Nephron (organoid): Measurements from ENCODE around the gene C16orf89.
"Not testable (repeated sequence)": the region's sequence is repeated elsewhere in the genome, so short reads cannot be mapped to it uniquely, and the experiment has no call there.

Experiments
- H3K27ac Mint-ChIP-seq, 3 experiments: 2 replicates each; pipeline ENCODE4 v1.8.0; 2020; ENCODE audit warnings: mixed read lengths in 3 of 3, mild to moderate bottlenecking in 2 of 3, moderate library complexity in 1 of 3
- H3K27me3 Mint-ChIP-seq: 2 replicates; pipeline ENCODE4 v1.8.0; 2021; ENCODE audit warnings: low read depth, mild to moderate bottlenecking, moderate library complexity, mixed read lengths
- H3K36me3 Mint-ChIP-seq: 2 replicates; pipeline ENCODE4 v1.8.0; 2020; ENCODE audit warnings: low read depth, mixed read lengths
- H3K4me1 Mint-ChIP-seq: 2 replicates; pipeline ENCODE4 v1.8.0; 2020; ENCODE audit warnings: mixed read lengths
- H3K4me3 Mint-ChIP-seq, 3 experiments: 2 replicates each; pipeline ENCODE4 v1.8.0; 2020; ENCODE audit warnings: mild to moderate bottlenecking in 3 of 3, mixed read lengths in 3 of 3, moderate library complexity in 2 of 3
- H3K9me3 Mint-ChIP-seq: 2 replicates; pipeline ENCODE4 v1.8.0; 2020; ENCODE audit warnings: mixed read lengths
- CTCF ChIP-seq, 3 experiments: fragments of 200-600 bp; sonication (generic); IDR thresholded peaks; one replicate each; pipeline ENCODE4 v1.5.0; 2021; ENCODE audit warnings: antibody characterized with exemption in 3 of 3; ENCODE audit not compliant: unreplicated experiment in 3 of 3

Gene C16orf89

GRCh38 chr16:5065813-5066212 lies at the start of gene C16orf89:
Gene C16orf89, minus strand, starts transcription at chr16:5065956. Its CDS starts 48 bp downstream, at chr16:5065908.
- Mint-ChIP-seq H3K27ac (peak within 1 kb of the TSS in 2 of 3 experiments; percentile 54 to 84), H3K4me1 (peaks cover 6% of the 10 kb centered on the region), H3K9me3 (no peaks in the 10 kb centered on the region), H3K4me3 (peak within 1 kb of the TSS in 1 of 3 experiments; percentile 17), H3K27me3 (peaks cover 24% of the 10 kb centered on the region), H3K36me3 (no peaks in the 10 kb centered on the region)
- TF ChIP-seq CTCF (IDR thresholded peaks at IDR 0.05; ENCODE audit: unreplicated experiment in 3 of 3) = no peak

GRCh38 chr16:5110933-5111332 lies 45.2 kb upstream of the C16orf89 start:
- not testable (repeated sequence) for H3K27ac Mint-ChIP-seq, H3K36me3 Mint-ChIP-seq, H3K4me1 Mint-ChIP-seq, H3K4me3 Mint-ChIP-seq, H3K9me3 Mint-ChIP-seq
- H3K27me3 Mint-ChIP-seq = peaks cover 11% of the 10 kb centered on the region

- Mint-ChIP-seq H3K36me3 (no peaks in the 10 kb centered on the region), H3K9me3 (no peaks in the 10 kb centered on the region), H3K4me3 (no peak overlapping the region), H3K27me3 (peaks cover 11% of the 10 kb centered on the region), H3K4me1 (no peaks in the 10 kb centered on the region), H3K27ac (no peak overlapping the region)
- TF ChIP-seq CTCF (IDR thresholded peaks at IDR 0.05; ENCODE audit: unreplicated experiment in 3 of 3) = no peak
Observed at GRCh38 chr16:5108505-5109158, 42.9 kb upstream of the C16orf89 start.

GRCh38 chr16:5105039-5105438 lies 39.3 kb upstream of the C16orf89 start:
- H3K9me3 Mint-ChIP-seq, H3K4me3 Mint-ChIP-seq, H3K36me3 Mint-ChIP-seq, H3K27ac Mint-ChIP-seq, H3K27me3 Mint-ChIP-seq, H3K4me1 Mint-ChIP-seq: not testable (repeated sequence)

- H3K4me1 Mint-ChIP-seq = peaks cover 11% of the 10 kb centered on the region
- not testable (repeated sequence) for H3K36me3 Mint-ChIP-seq, H3K27me3 Mint-ChIP-seq, H3K4me3 Mint-ChIP-seq, H3K27ac Mint-ChIP-seq, H3K9me3 Mint-ChIP-seq
Observed at GRCh38 chr16:5103296-5104032, 37.7 kb upstream of the C16orf89 start.

- not testable (repeated sequence) for H3K9me3 Mint-ChIP-seq, H3K36me3 Mint-ChIP-seq, H3K27me3 Mint-ChIP-seq
- H3K4me3 Mint-ChIP-seq = peak overlapping the region; percentile 87 to 89 (median 87)
- H3K4me1 Mint-ChIP-seq = peaks cover 11% of the 10 kb centered on the region
- peak overlapping the region; percentile 48 to 93 (median 92) for H3K27ac Mint-ChIP-seq
Observed at GRCh38 chr16:5099174-5099573, 33.4 kb upstream of the C16orf89 start.

GRCh38 chr16:5098221-5099159 lies 32.7 kb upstream of the C16orf89 start:
- Mint-ChIP-seq H3K27ac (peak overlapping the region; percentile 48 to 93 (median 92)), H3K4me1 (peaks cover 11% of the 10 kb centered on the region), H3K4me3 (peak overlapping the region; percentile 87 to 89 (median 88))
- not testable (repeated sequence) for H3K9me3 Mint-ChIP-seq, H3K27me3 Mint-ChIP-seq, H3K36me3 Mint-ChIP-seq

GRCh38 chr16:5097470-5098220 lies 31.9 kb upstream of the C16orf89 start, which contains the start of gene EEF2KMT:
Gene EEF2KMT, minus strand, starts transcription at chr16:5097795. Its CDS starts 56 bp downstream, at chr16:5097739.
- H3K27ac Mint-ChIP-seq = peak within 1 kb of the TSS; percentile 48 to 93 (median 92)

GRCh38 chr16:5097061-5097469 lies 31.3 kb upstream of the C16orf89 start:
- peak overlapping the region; percentile 88 to 92 (median 92) for H3K4me3 Mint-ChIP-seq
- not testable (repeated sequence) for H3K36me3 Mint-ChIP-seq, H3K27me3 Mint-ChIP-seq, H3K9me3 Mint-ChIP-seq
- H3K4me1 Mint-ChIP-seq = peaks cover 11% of the 10 kb centered on the region
- H3K27ac Mint-ChIP-seq = peak overlapping the region; percentile 43 to 60 (median 45)

More at GRCh38 chr16:5097470-5098220, 31.9 kb upstream of the C16orf89 start, which contains the start of gene EEF2KMT:
- H3K36me3 Mint-ChIP-seq, H3K27me3 Mint-ChIP-seq, H3K9me3 Mint-ChIP-seq: not testable (repeated sequence)
- H3K4me1 Mint-ChIP-seq = peaks cover 11% of the 10 kb centered on the region
- H3K4me3 Mint-ChIP-seq = peak within 1 kb of the TSS; percentile 88 to 92 (median 92)

- H3K36me3 Mint-ChIP-seq, H3K9me3 Mint-ChIP-seq: not testable (repeated sequence)
Observed at GRCh38 chr16:5096437-5097060, 30.8 kb upstream of the C16orf89 start.

GRCh38 chr16:5095145-5095830 lies 29.5 kb upstream of the C16orf89 start:
- not testable (repeated sequence) for H3K27me3 Mint-ChIP-seq, H3K9me3 Mint-ChIP-seq, H3K36me3 Mint-ChIP-seq, H3K27ac Mint-ChIP-seq
- peaks cover 11% of the 10 kb centered on the region for H3K4me1 Mint-ChIP-seq
- peak overlapping the region; percentile 53 to 69 (median 59) for H3K4me3 Mint-ChIP-seq

More at GRCh38 chr16:5096437-5097060, 30.8 kb upstream of the C16orf89 start:
- Mint-ChIP-seq H3K27ac (peak overlapping the region; percentile 43 to 60 (median 45)), H3K4me3 (peak overlapping the region; percentile 88 to 92 (median 92)), H3K4me1 (peaks cover 11% of the 10 kb centered on the region)
- not testable (repeated sequence) for H3K27me3 Mint-ChIP-seq
